HL-60/S4 treated with phorbol 12-myristate 13-acetate at 8.2 ng/mL for 4 days and 3 days (cell line): ENCODE measurements around the gene DDX42.

Experiments
- in situ Hi-C: fragments of 300-500 bp; cut with MboI; formaldehyde crosslinking; loops from 2 replicates; pipeline ENCODE4 v1.15.0; 2022; ENCODE audit warnings: low sequenced_read_pairs

DDX42 gene

GRCh38 chr17:63774141-63774968, at the start of gene DDX42:
DDX42 (plus strand) TSS chr17:63774170; CDS start chr17:63787050, 12,880 bp downstream.
- in situ Hi-C loops: no loop called here

DNA sequence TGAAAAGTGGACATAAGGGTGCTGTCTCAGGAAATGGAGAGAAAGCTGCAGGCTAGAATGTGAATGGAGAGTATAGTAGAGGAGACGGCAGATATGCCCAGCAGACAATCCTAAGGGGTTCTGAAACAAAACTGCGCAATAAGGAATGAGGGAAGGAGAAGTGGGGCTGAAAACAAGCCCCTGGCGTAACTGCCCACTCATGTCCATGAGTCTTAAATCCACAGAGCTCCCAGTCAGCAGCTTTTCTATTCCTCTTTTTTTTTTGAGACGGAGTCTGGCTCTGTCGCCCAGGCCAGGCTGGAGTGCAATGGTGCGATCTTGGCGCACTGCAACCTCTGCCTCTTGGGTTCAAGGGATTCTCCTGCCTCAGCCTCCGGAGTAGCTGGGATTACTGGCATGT, 38.3 kb upstream of the DDX42 start:
- in situ Hi-C loops: no loop called here

DNA sequence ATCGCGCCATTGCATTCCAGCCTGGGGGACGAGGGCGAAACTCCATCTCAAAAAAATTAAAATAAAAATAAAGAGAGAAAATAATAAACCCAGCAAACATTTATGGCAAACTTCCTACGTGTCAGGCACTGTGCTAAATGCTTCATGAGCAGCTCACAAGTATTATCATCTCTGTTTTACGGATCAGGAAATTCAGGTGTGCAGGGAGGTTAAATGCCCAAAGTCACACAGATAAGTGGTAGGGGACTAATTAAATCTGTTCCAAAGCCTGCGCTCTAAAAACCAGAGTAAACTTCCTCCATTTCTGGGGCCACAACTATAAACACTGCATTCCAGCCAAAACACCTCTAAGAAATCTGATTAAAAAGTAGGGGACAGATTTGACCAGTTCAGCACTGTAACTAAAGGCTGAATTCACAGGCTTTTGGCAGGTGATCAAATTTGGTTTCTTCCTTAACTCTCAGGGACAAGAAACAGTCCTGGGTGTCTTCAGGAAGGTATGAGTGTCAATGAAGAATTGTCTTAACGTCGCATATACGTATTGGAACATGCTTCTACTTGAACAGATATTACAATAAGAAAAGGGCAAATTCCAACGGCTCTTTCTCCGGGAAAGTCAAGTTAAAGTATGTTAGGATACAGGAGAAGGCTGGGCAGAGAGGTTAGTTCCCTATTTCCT, 33.4 kb upstream of the DDX42 start:
- in situ Hi-C loops: no loop called here

DNA sequence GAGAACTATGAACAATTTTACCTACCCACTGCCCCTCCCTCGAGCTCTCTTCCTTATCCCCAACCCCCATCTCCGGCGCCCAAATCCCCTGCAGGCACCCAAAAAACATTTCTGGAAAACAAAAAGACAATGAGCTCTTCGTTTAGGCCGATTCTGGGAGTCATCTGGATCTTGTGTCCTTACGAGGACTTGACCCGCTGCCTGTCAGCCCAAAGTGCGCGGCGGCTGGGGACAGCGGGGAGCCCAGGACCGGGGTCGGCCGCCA, 32.9 kb upstream of the DDX42 start:
- in situ Hi-C loops: no loop called here

DNA sequence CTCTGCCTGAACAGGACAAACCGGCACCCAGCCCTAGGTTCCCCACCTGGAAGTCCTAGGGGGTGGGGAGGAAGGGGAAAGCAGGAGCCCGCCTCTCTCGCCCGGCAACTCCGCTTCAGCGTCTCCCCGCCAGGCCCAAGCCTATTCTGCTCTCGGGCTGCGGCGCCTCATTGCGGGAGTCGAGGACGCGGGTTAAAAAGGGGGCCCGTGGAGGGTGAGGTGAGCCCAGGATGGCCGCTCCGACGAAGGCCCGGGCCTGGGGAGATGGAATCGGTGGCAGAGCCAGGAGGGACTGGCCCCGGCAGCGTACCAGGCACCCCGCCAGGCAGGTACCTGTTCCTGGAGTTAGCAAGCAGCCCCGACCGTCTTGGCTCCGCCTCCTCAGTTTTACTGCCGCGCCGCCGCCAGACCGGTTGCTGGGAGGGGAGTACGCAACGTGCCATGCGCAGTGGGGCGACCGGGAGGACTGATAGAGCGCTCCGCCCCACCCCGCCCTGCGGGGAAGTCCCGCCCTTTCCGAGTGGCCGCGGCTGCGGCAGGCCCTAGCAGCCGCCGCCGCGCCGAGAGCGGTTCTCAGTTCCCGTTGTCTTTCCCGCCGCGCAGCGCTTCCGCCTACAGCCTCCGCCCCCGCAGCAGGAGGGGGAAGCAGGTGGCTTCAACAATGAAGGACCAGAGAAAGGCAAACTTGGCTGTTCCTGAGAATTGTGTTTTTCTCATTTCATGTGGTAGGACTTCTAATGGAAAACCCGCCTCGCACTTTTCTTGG, 32.4 kb upstream of the DDX42 start, which contains the start of gene STRADA:
Gene STRADA (minus strand): TSS at position 392 of the 766 bp plus-strand sequence. CDS start 13,430 bp downstream, outside the sequence.
- in situ Hi-C loops: no loop called here

DNA sequence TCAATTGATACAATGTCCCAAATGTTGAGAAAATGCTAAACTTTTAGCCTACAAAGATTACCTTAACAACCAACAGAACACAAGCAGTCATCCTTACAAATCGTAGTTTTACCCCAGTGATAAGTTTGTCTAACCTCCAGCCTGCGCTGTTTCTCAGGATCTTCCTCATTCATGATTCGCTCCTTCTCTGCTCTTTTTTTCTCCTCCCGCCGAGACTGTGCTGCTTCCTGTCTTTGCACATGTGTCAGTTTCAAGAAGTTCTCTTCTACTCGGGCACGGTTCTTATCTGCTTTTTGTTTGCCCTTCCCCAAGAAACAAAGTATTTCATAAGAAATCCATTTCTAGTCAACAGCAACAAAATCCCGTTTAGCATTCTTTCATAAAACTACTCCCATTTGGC, 22.2 kb upstream of the DDX42 start:
- in situ Hi-C loops: no loop called here

DNA sequence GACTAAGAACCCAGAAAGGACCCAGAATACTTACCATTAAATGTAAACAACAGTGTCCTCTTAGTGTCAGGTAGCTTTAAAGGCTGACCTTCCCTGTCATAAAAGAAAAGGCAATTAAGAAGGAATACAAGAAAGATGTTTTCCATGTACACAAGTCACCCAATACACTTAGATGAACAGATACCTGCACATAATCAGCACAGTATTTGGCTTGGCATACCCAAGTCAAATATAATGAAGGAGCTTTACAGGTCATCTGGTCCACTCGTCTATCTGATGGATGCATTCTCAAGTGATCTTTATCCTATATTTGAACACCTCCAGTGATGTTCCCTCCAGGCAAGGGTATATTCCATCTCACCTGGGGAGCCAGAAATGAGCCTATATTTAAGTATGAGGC, 21.3 kb upstream of the DDX42 start:
- in situ Hi-C loops: no loop called here

- in situ Hi-C loops: no loop called here
These were observed 20.8 kb upstream of the DDX42 start for GRCh38 chr17:63753215-63753614.

- in situ Hi-C loops: no loop called here
These were observed 19.9 kb upstream of the DDX42 start for GRCh38 chr17:63754046-63754445.

DNA sequence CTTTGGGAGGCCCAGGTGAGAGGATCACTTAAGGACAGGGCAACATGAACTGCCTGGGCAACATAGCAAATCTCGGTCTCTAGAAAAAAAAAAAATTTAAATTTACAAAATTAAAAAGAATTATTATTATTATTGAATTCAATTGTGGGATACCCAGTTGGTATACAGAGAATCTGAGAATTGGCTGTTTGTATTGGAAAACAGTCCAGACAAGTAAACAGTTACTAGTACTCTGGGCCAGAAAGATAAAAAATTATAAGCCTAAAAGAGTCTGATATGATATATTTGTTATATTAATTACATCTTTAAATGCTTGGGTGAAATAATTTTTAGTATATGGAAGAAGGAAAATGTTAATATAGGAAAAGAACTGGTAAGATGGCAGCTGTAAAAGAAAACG, 15.5 kb upstream of the DDX42 start:
- in situ Hi-C loops: no loop called here

GRCh38 chr17:63760771-63761539, 13.0 kb upstream of the DDX42 start:
- in situ Hi-C loops: no loop called here

- in situ Hi-C loops: no loop called here
These were observed 11.6 kb upstream of the DDX42 start for GRCh38 chr17:63762161-63763078.

DNA sequence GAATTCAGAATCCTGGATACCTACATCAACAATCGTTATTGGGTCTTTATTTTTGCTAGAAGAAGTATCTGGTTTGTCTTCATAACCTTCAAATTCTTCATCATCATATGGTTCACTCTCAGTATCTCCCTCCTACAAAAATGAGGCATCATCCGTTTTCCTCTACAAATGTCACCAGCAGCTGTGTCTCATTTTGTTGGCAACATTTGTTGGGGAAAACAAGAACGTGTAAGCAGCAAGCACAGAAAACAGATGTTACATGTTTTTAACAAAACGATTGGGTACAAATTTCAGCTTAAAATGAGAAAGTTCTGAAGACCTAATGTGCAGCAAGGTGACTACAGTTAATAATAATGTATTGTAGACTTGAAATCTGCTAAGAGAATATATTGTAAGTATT, 9.3 kb upstream of the DDX42 start:
- in situ Hi-C loops: no loop called here

- in situ Hi-C loops: no loop called here
These were observed 7.2 kb upstream of the DDX42 start for GRCh38 chr17:63766754-63767153.

DNA sequence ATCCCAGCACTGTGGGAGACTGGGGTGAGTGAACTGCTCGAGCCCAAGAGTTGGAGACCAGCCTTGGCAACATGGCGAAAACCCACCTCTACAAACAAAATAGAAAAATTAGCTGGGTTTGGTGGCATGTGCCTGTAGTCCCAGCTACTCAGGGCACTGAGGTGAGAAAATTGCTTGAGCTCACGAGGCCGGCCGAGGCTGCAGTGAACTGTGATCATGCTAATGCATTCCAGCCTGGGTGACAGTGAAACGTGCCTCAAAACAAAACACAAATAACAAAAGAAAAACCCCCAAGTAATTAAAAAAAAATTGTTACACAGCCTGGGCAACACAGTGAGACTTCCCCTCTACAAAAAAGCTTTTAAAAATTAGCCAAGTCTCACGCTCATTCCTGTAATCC, 5.5 kb upstream of the DDX42 start:
- in situ Hi-C loops: no loop called here

DNA sequence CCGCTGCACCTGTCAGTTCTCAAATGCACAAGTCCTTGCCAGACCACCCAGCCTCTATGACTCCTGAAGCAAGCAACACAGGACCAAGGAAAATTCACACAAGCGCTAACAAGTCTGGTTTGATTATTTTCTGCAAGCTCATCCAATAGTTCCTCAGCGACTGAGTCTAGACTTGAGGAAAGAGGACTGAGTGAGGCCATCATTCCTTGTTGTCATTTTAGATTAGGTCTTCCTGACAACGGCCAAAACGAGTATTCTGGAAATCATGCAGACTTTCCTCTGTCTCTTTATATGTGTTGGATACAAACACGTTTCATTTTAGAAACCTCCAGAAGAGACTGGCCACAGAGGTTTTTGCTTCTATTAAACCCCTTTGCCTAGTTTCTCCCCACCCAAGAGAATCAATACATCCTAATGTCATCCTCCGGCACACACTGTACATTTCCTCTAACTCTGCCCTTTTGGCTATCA, 1.1 kb upstream of the DDX42 start:
- in situ Hi-C loops: no loop called here

DNA sequence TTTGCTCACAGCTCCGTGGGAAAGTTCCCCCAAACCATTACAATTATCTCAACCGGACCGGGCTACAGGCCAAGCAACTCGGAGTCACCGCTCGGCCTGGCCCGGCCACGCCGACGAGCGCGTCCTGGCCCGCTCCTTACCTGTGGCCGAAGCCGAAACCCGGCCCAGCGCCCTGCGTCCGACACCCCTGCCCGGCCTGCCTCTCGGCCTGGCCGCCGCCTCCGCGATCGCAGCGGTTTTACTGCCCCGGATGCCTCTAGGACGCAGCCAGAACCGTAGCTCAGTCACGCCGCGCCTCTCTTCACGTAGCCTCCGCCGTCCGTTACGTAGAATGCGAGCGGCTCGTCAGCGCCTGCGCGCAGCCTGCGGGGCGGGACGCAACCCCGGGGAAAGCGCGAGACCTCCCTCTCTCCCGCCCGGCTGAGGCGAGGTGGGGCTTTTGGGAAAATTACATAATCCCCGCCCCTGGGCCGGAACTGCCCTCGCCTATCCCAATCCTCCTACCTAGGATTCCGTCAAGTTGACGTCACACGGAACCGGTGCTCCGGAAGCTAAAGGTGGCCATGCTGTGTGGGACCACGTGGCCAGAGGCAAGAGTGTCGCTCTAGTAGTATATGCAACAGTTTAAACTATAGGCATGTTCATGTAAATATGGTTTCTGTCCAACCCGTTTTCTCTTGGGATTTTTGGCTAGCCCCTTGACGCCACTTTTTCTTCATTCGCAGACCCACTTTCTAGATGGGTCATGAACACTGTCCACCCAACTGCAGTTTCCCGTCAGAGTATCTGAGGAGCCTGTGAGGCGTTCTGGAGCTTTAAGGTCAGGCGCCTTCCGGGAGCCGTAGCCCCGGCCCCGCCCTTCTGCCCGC, 464 bp upstream of the DDX42 start, which contains the start of gene CCDC47:
Gene CCDC47 (minus strand): TSS at position 326 of the 869 bp plus-strand sequence. CDS start 7,422 bp downstream, outside the sequence.
- in situ Hi-C loops: no loop called here

GRCh38 chr17:63774969-63775265, 947 bp downstream of the DDX42 start:
- in situ Hi-C loops: no loop called here

- in situ Hi-C loops: no loop called here
These were observed 1.4 kb downstream of the DDX42 start for GRCh38 chr17:63775420-63775819.
